CD4-positive, alpha-beta T cell (primary cell): ENCODE data around the gene GAPDH. TPM values are rescaled to one million over a fixed set of nuclear protein-coding genes. Genes with fewer than 3 reads are reported as not detected.
A peak's percentile ranks its signal among the peaks of the same experiment; 100 is the strongest.

Experiments
- ATAC-seq: fragments of 200-7000 bp; cut with Tn5 transposase; one replicate; pipeline ENCODE4 v1.10.0; 2022; ENCODE audit warnings: mild to moderate bottlenecking; ENCODE audit not compliant: poor library complexity
- CTCF ChIA-PET: fragments of 350-600 bp; sonication (Branson Sonifier 250); formaldehyde crosslinking; loops from one replicate; lab custom pipeline; 2021; ENCODE audit warnings: antibody characterized with exemption, inconsistent platforms; lab: Charles Lee
- POLR2A ChIA-PET: fragments of 350-600 bp; sonication (Branson Sonifier 250); formaldehyde crosslinking; loops from one replicate; lab custom pipeline; 2021; ENCODE audit warnings: antibody characterized with exemption, inconsistent platforms; lab: Charles Lee
- DNase-seq, 14 experiments: peaks; one replicate each; pipeline ENCODE4 v3.0.0-alpha.2; 2013 to 2020; ENCODE audit warnings: mixed read lengths in 2 of 14
- H3K27ac ChIP-seq, 2 donors: one replicate each; pipeline versions ENCODE4 v1.5.1 to v1.7.0; 2013; ENCODE audit warnings: low read length in 2 of 2, low read depth in 1 of 2, mild to moderate bottlenecking in 1 of 2
- H3K27me3 ChIP-seq, 2 experiments: 1 replicate in 1 of 2; 2 replicates in 1 of 2; pipeline versions ENCODE4 v1.6.1 to v1.7.0; 2013; ENCODE audit warnings: low read length in 2 of 2, control low read depth in 1 of 2, mild to moderate bottlenecking in 1 of 2, moderate library complexity in 1 of 2; ENCODE audit not compliant: insufficient read depth in 2 of 2, control insufficient read depth in 1 of 2
- H3K36me3 ChIP-seq: one replicate; pipeline ENCODE4 v1.6.1; 2013; ENCODE audit warnings: low read length, control low read depth; ENCODE audit not compliant: insufficient read depth
- H3K4me1 ChIP-seq: one replicate; pipeline ENCODE4 v1.6.1; 2013; ENCODE audit warnings: low read length, control low read depth; ENCODE audit not compliant: insufficient read depth
- H3K4me3 ChIP-seq: one replicate; pipeline ENCODE4 v1.5.1; 2013; ENCODE audit warnings: mild to moderate bottlenecking, low read length, moderate library complexity
- H3K9me3 ChIP-seq, 2 experiments: 1 replicate in 1 of 2; 2 replicates in 1 of 2; pipeline versions ENCODE4 v1.6.1 to v1.7.0; 2013; ENCODE audit warnings: low read length in 2 of 2, mild to moderate bottlenecking in 2 of 2, control low read depth in 1 of 2, moderate library complexity in 1 of 2; ENCODE audit not compliant: control insufficient read depth in 1 of 2, insufficient read depth in 1 of 2
- H3K27ac Mint-ChIP-seq: one replicate; pipeline ENCODE4 v1.8.0; 2020; ENCODE audit warnings: mixed read lengths
- H3K27me3 Mint-ChIP-seq: one replicate; pipeline ENCODE4 v1.8.0; 2021; ENCODE audit warnings: mixed read lengths
- H3K36me3 Mint-ChIP-seq: one replicate; pipeline ENCODE4 v1.8.0; 2021; ENCODE audit warnings: low read depth, mixed read lengths
- H3K4me1 Mint-ChIP-seq: one replicate; pipeline ENCODE4 v1.8.0; 2021; ENCODE audit warnings: low read depth, mixed read lengths
- H3K4me3 Mint-ChIP-seq: one replicate; pipeline ENCODE4 v1.8.0; 2020; ENCODE audit warnings: mild to moderate bottlenecking, mixed read lengths
- H3K9me3 Mint-ChIP-seq: one replicate; pipeline ENCODE4 v1.8.0; 2020; ENCODE audit warnings: mixed read lengths
- CTCF ChIP-seq: fragments of 200-600 bp; IDR thresholded peaks from one replicate; pipeline ENCODE4 v1.8.0; 2022; ENCODE audit warnings: antibody characterized with exemption, mild to moderate bottlenecking
- intact Hi-C, 2 experiments: fragments of 100-400 bp; cut with DNase I in 1 of 2; cut with micrococcal nuclease in 1 of 2; formaldehyde crosslinking; loops; one replicate each; pipeline versions ENCODE4 v1.15.1 to v1.9.0; 2023 to 2025; cut with DNase I, micrococcal nuclease
- total RNA-seq, 174 experiments: library from RNA in 2 of 174; stranded (reverse) in 2 of 174; gene quantifications; one replicate each; pipeline ENCODE4 v1.2.3 and lab custom pipeline; 2021 to 2026

The GAPDH gene
- total RNA-seq, 2 experiments from 2014 or later: 498 to 508 TPM

GRCh38 chr12:6535697-6535946, 1.3 kb downstream of the GAPDH start:
- Histone ChIP-seq H3K36me3 (peaks cover 41% of the 10 kb centered on the region), H3K27ac (peak overlapping the region; percentile 91 to 93), H3K4me1 (peaks cover 79% of the 10 kb centered on the region), H3K27me3 (no peaks in the 10 kb centered on the region), H3K9me3 (peaks cover 0 to 4% of the 10 kb centered on the region in 2 experiments), H3K4me3 (peak overlapping the region; percentile 88)
- Mint-ChIP-seq H3K4me3 (peak overlapping the region; percentile 96), H3K36me3 (peaks cover 77% of the 10 kb centered on the region), H3K9me3 (no peaks in the 10 kb centered on the region), H3K27me3 (no peaks in the 10 kb centered on the region), H3K4me1 (peaks cover 68% of the 10 kb centered on the region), H3K27ac (peak overlapping the region; percentile 90)
- ATAC-seq: no peak
- POLR2A ChIA-PET: interaction anchor here (0.5 to 6.5 kb wide), 19 partner anchors 17 to 408 kb away, joined by 3 to 58 read pairs (median 3); partner anchors contain the start of genes C12orf57, CD27, COPS7A and MRPL51
- intact Hi-C loops: loop anchor here (1.0 to 5.0 kb wide), 4 partner anchors 65 to 213 kb away; partner anchors contain the start of gene VAMP1 (in 2 of the 2)
- TF ChIP-seq CTCF: no peak
- no peak for DNase-seq
- CTCF ChIA-PET: interaction anchor here (0.8 to 4.5 kb wide), 8 partner anchors 18 to 340 kb away, joined by 3 to 31 read pairs (median 4); partner anchors contain the start of genes MRPL51 and VAMP1

GRCh38 chr12:6535960-6536847, 1.9 kb downstream of the GAPDH start:
- H3K36me3 Mint-ChIP-seq: peaks cover 77% of the 10 kb centered on the region
- Histone ChIP-seq H3K4me3 (peak overlapping the region; percentile 88), H3K27me3 (no peaks in the 10 kb centered on the region), H3K27ac (peak overlapping the region; percentile 91 to 93), H3K4me1 (peaks cover 85% of the 10 kb centered on the region), H3K9me3 (peaks cover 0 to 4% of the 10 kb centered on the region in 2 experiments), H3K36me3 (peaks cover 35% of the 10 kb centered on the region)
- CTCF ChIA-PET: interaction anchor here (0.8 to 4.5 kb wide), 9 partner anchors 17 to 340 kb away, joined by 3 to 31 read pairs (median 4); partner anchors contain the start of genes MRPL51 and VAMP1
- H3K4me1 Mint-ChIP-seq: peaks cover 74% of the 10 kb centered on the region
- H3K27me3 Mint-ChIP-seq: no peaks in the 10 kb centered on the region
- intact Hi-C loops: loop anchor here (1.0 to 5.0 kb wide), 4 partner anchors 65 to 214 kb away; partner anchors contain the start of gene VAMP1 (in 2 of the 2)
- no peak for ATAC-seq
- H3K27ac Mint-ChIP-seq: peak overlapping the region; percentile 90
- DNase-seq: peak in 2 of 14 experiments; percentile 22 to 41
- peak overlapping the region; percentile 96 for H3K4me3 Mint-ChIP-seq
- TF ChIP-seq CTCF: no peak
- H3K9me3 Mint-ChIP-seq: no peaks in the 10 kb centered on the region
- POLR2A ChIA-PET: interaction anchor here (0.5 to 6.5 kb wide), 17 partner anchors 16 to 407 kb away, joined by 3 to 58 read pairs (median 7); partner anchors contain the start of genes C12orf57, CD27, COPS7A and MRPL51

GRCh38 chr12:6536894-6537579, 2.7 kb downstream of the GAPDH start:
- ATAC-seq (no peak), DNase-seq (peak in 2 of 14 experiments; percentile 11 to 37)
- Histone ChIP-seq H3K4me1 (peaks cover 90% of the 10 kb centered on the region), H3K9me3 (peaks cover 0 to 4% of the 10 kb centered on the region in 2 experiments), H3K36me3 (peaks cover 37% of the 10 kb centered on the region), H3K4me3 (no peak overlapping the region), H3K27me3 (no peaks in the 10 kb centered on the region), H3K27ac (peak overlapping the region; percentile 42 to 70)
- Mint-ChIP-seq H3K27ac (peak overlapping the region; percentile 90), H3K9me3 (no peaks in the 10 kb centered on the region), H3K4me1 (peaks cover 79% of the 10 kb centered on the region), H3K27me3 (no peaks in the 10 kb centered on the region), H3K36me3 (peaks cover 73% of the 10 kb centered on the region), H3K4me3 (peak overlapping the region; percentile 96)
- ChIA-PET POLR2A (interaction anchor here (0.7 to 6.5 kb wide), 13 partner anchors 17 to 315 kb away, joined by 3 to 58 read pairs (median 11); partner anchors contain the start of genes CD27, TAPBPL, USP5 and VAMP1), CTCF (interaction anchor here (0.7 to 4.5 kb wide), 25 partner anchors 15 to 249 kb away, joined by 3 to 39 read pairs (median 4); partner anchors contain the start of genes COPS7A, MRPL51, NCAPD2 and TAPBPL)
- no peak for TF ChIP-seq CTCF
- intact Hi-C loops: loop anchor here in 1 of 2 experiments (5.0 kb wide), 1 partner anchor 215 kb away; no protein-coding TSS in a partner anchor
